ENCODE data around the gene HERC5.

HERC5 gene

GRCh38 chr4:88516746-88517145 is 59.8 kb downstream of the HERC5 start:
- no peak overlapping the region for H3K9ac ChIP-seq (ENCODE audit: low read depth in 1 of 2, low read length in 2 of 2)
- H3K9me3 ChIP-seq (ENCODE audit: control insufficient read depth in 2 of 2, low read length in 2 of 2): no peaks in the 10 kb centered on the region
- no peak overlapping the region for H3K4me3 ChIP-seq (ENCODE audit: low read length in 2 of 2)
- H3K27ac ChIP-seq (ENCODE audit: low read depth in 2 of 2, low read length in 2 of 2): no peak overlapping the region
- H3K27me3 ChIP-seq (ENCODE audit: control insufficient read depth in 2 of 2, insufficient read depth in 2 of 2, low read length in 2 of 2): no peaks in the 10 kb centered on the region
- H3K4me1 ChIP-seq (ENCODE audit: control insufficient read depth in 2 of 2, insufficient read depth in 2 of 2, low read length in 2 of 2): peaks cover 2 to 4% of the 10 kb centered on the region in 2 donors
- H3K36me3 ChIP-seq (ENCODE audit: control insufficient read depth in 2 of 2, insufficient read depth in 2 of 2, low read length in 2 of 2): peaks cover 6 to 12% of the 10 kb centered on the region in 2 donors

GRCh38 chr4:88517825-88518224 is 60.9 kb downstream of the HERC5 start:
- Histone ChIP-seq H3K27ac (ENCODE audit: low read depth in 2 of 2, low read length in 2 of 2) (no peak overlapping the region), H3K36me3 (ENCODE audit: control insufficient read depth in 2 of 2, insufficient read depth in 2 of 2, low read length in 2 of 2) (peaks cover 6 to 12% of the 10 kb centered on the region in 2 donors), H3K4me3 (ENCODE audit: low read length in 2 of 2) (no peak overlapping the region), H3K9me3 (ENCODE audit: control insufficient read depth in 2 of 2, low read length in 2 of 2) (no peaks in the 10 kb centered on the region), H3K27me3 (ENCODE audit: control insufficient read depth in 2 of 2, insufficient read depth in 2 of 2, low read length in 2 of 2) (no peaks in the 10 kb centered on the region), H3K4me1 (ENCODE audit: control insufficient read depth in 2 of 2, insufficient read depth in 2 of 2, low read length in 2 of 2) (peaks cover 6 to 14% of the 10 kb centered on the region in 2 donors), H3K9ac (ENCODE audit: low read depth in 1 of 2, low read length in 2 of 2) (no peak overlapping the region)

GRCh38 chr4:88518911-88519310 is 62.0 kb downstream of the HERC5 start:
- Histone ChIP-seq H3K9ac (ENCODE audit: low read depth in 1 of 2, low read length in 2 of 2) (no peak overlapping the region), H3K36me3 (ENCODE audit: control insufficient read depth in 2 of 2, insufficient read depth in 2 of 2, low read length in 2 of 2) (peaks cover 6 to 12% of the 10 kb centered on the region in 2 donors), H3K27ac (ENCODE audit: low read depth in 2 of 2, low read length in 2 of 2) (no peak overlapping the region)

GRCh38 chr4:88522702-88523324 is 65.9 kb downstream of the HERC5 start:
- peak overlapping the region; percentile 75 to 85 for H3K27ac ChIP-seq (ENCODE audit: low read depth in 2 of 2, low read length in 2 of 2)
- H3K4me3 ChIP-seq (ENCODE audit: low read length in 2 of 2): peak overlapping the region; percentile 84 to 85
- H3K27me3 ChIP-seq (ENCODE audit: control insufficient read depth in 2 of 2, insufficient read depth in 2 of 2, low read length in 2 of 2): no peaks in the 10 kb centered on the region
- peaks cover 6 to 12% of the 10 kb centered on the region in 2 donors for H3K36me3 ChIP-seq (ENCODE audit: control insufficient read depth in 2 of 2, insufficient read depth in 2 of 2, low read length in 2 of 2)
- peaks cover 4 to 16% of the 10 kb centered on the region in 2 donors for H3K4me1 ChIP-seq (ENCODE audit: control insufficient read depth in 2 of 2, insufficient read depth in 2 of 2, low read length in 2 of 2)
- H3K9ac ChIP-seq (ENCODE audit: low read depth in 1 of 2, low read length in 2 of 2): peak overlapping the region; percentile 84 to 85
- H3K9me3 ChIP-seq (ENCODE audit: control insufficient read depth in 2 of 2, low read length in 2 of 2): no peaks in the 10 kb centered on the region

More at GRCh38 chr4:88518911-88519310, 62.0 kb downstream of the HERC5 start:
- peaks cover 6 to 15% of the 10 kb centered on the region in 2 donors for H3K4me1 ChIP-seq (ENCODE audit: control insufficient read depth in 2 of 2, insufficient read depth in 2 of 2, low read length in 2 of 2)
- H3K4me3 ChIP-seq (ENCODE audit: low read length in 2 of 2): no peak overlapping the region
- no peaks in the 10 kb centered on the region for H3K9me3 ChIP-seq (ENCODE audit: control insufficient read depth in 2 of 2, low read length in 2 of 2)
- H3K27me3 ChIP-seq (ENCODE audit: control insufficient read depth in 2 of 2, insufficient read depth in 2 of 2, low read length in 2 of 2): no peaks in the 10 kb centered on the region

GRCh38 chr4:88523325-88524129 is 66.6 kb downstream of the HERC5 start, which contains the start of gene PYURF:
Gene PYURF, minus strand, starts transcription at chr4:88523776. Its CDS starts 76 bp downstream, at chr4:88523700.
- peak within 1 kb of the TSS; percentile 84 to 85 for H3K9ac ChIP-seq (ENCODE audit: low read depth in 1 of 2, low read length in 2 of 2)
- H3K4me3 ChIP-seq (ENCODE audit: low read length in 2 of 2): peak within 1 kb of the TSS; percentile 84 to 85
- no peaks in the 10 kb centered on the region for H3K27me3 ChIP-seq (ENCODE audit: control insufficient read depth in 2 of 2, insufficient read depth in 2 of 2, low read length in 2 of 2)
- no peaks in the 10 kb centered on the region for H3K9me3 ChIP-seq (ENCODE audit: control insufficient read depth in 2 of 2, low read length in 2 of 2)
- H3K36me3 ChIP-seq (ENCODE audit: control insufficient read depth in 2 of 2, insufficient read depth in 2 of 2, low read length in 2 of 2): peaks cover 6 to 12% of the 10 kb centered on the region in 2 donors
- H3K4me1 ChIP-seq (ENCODE audit: control insufficient read depth in 2 of 2, insufficient read depth in 2 of 2, low read length in 2 of 2): peaks cover 4 to 16% of the 10 kb centered on the region in 2 donors
- peak within 1 kb of the TSS; percentile 75 to 85 for H3K27ac ChIP-seq (ENCODE audit: low read depth in 2 of 2, low read length in 2 of 2)

GRCh38 chr4:88524171-88524570 is 67.3 kb downstream of the HERC5 start:
- Histone ChIP-seq H3K36me3 (ENCODE audit: control insufficient read depth in 2 of 2, insufficient read depth in 2 of 2, low read length in 2 of 2) (peaks cover 6 to 12% of the 10 kb centered on the region in 2 donors), H3K4me3 (ENCODE audit: low read length in 2 of 2) (peak overlapping the region; percentile 84 to 85), H3K27ac (ENCODE audit: low read depth in 2 of 2, low read length in 2 of 2) (peak overlapping the region; percentile 75 to 85), H3K9ac (ENCODE audit: low read depth in 1 of 2, low read length in 2 of 2) (peak overlapping the region; percentile 68 to 85), H3K27me3 (ENCODE audit: control insufficient read depth in 2 of 2, insufficient read depth in 2 of 2, low read length in 2 of 2) (no peaks in the 10 kb centered on the region), H3K9me3 (ENCODE audit: control insufficient read depth in 2 of 2, low read length in 2 of 2) (no peaks in the 10 kb centered on the region), H3K4me1 (ENCODE audit: control insufficient read depth in 2 of 2, insufficient read depth in 2 of 2, low read length in 2 of 2) (peaks cover 4 to 16% of the 10 kb centered on the region in 2 donors)

- Histone ChIP-seq H3K27me3 (ENCODE audit: control insufficient read depth in 2 of 2, insufficient read depth in 2 of 2, low read length in 2 of 2) (no peaks in the 10 kb centered on the region), H3K9ac (ENCODE audit: low read depth in 1 of 2, low read length in 2 of 2) (no peak overlapping the region), H3K27ac (ENCODE audit: low read depth in 2 of 2, low read length in 2 of 2) (no peak overlapping the region), H3K36me3 (ENCODE audit: control insufficient read depth in 2 of 2, insufficient read depth in 2 of 2, low read length in 2 of 2) (peaks cover 3 to 4% of the 10 kb centered on the region in 2 donors), H3K4me3 (ENCODE audit: low read length in 2 of 2) (no peak overlapping the region), H3K4me1 (ENCODE audit: control insufficient read depth in 2 of 2, insufficient read depth in 2 of 2, low read length in 2 of 2) (peaks cover 4 to 16% of the 10 kb centered on the region in 2 donors), H3K9me3 (ENCODE audit: control insufficient read depth in 2 of 2, low read length in 2 of 2) (no peaks in the 10 kb centered on the region)
Measured at GRCh38 chr4:88526221-88526815, 69.4 kb downstream of the HERC5 start.

GRCh38 chr4:88527787-88528186 is 70.9 kb downstream of the HERC5 start:
- Histone ChIP-seq H3K27me3 (ENCODE audit: control insufficient read depth in 2 of 2, insufficient read depth in 2 of 2, low read length in 2 of 2) (no peaks in the 10 kb centered on the region), H3K36me3 (ENCODE audit: control insufficient read depth in 2 of 2, insufficient read depth in 2 of 2, low read length in 2 of 2) (no peaks in the 10 kb centered on the region), H3K4me3 (ENCODE audit: low read length in 2 of 2) (no peak overlapping the region), H3K9ac (ENCODE audit: low read depth in 1 of 2, low read length in 2 of 2) (no peak overlapping the region), H3K27ac (ENCODE audit: low read depth in 2 of 2, low read length in 2 of 2) (no peak overlapping the region), H3K9me3 (ENCODE audit: control insufficient read depth in 2 of 2, low read length in 2 of 2) (no peaks in the 10 kb centered on the region), H3K4me1 (ENCODE audit: control insufficient read depth in 2 of 2, insufficient read depth in 2 of 2, low read length in 2 of 2) (peaks cover 0 to 7% of the 10 kb centered on the region in 2 donors)

GRCh38 chr4:88528861-88529260 is 71.9 kb downstream of the HERC5 start:
- Histone ChIP-seq H3K4me3 (ENCODE audit: low read length in 2 of 2) (no peak overlapping the region), H3K27me3 (ENCODE audit: control insufficient read depth in 2 of 2, insufficient read depth in 2 of 2, low read length in 2 of 2) (no peaks in the 10 kb centered on the region), H3K9ac (ENCODE audit: low read depth in 1 of 2, low read length in 2 of 2) (no peak overlapping the region), H3K9me3 (ENCODE audit: control insufficient read depth in 2 of 2, low read length in 2 of 2) (no peaks in the 10 kb centered on the region), H3K27ac (ENCODE audit: low read depth in 2 of 2, low read length in 2 of 2) (no peak overlapping the region), H3K36me3 (ENCODE audit: control insufficient read depth in 2 of 2, insufficient read depth in 2 of 2, low read length in 2 of 2) (no peaks in the 10 kb centered on the region), H3K4me1 (ENCODE audit: control insufficient read depth in 2 of 2, insufficient read depth in 2 of 2, low read length in 2 of 2) (peaks cover 0 to 6% of the 10 kb centered on the region in 2 donors)

- H3K27ac ChIP-seq (ENCODE audit: low read depth in 2 of 2, low read length in 2 of 2): no peak overlapping the region
- H3K9me3 ChIP-seq (ENCODE audit: control insufficient read depth in 2 of 2, low read length in 2 of 2): no peaks in the 10 kb centered on the region
- H3K4me1 ChIP-seq (ENCODE audit: control insufficient read depth in 2 of 2, insufficient read depth in 2 of 2, low read length in 2 of 2): no peaks in the 10 kb centered on the region
- H3K36me3 ChIP-seq (ENCODE audit: control insufficient read depth in 2 of 2, insufficient read depth in 2 of 2, low read length in 2 of 2): no peaks in the 10 kb centered on the region
- no peak overlapping the region for H3K4me3 ChIP-seq (ENCODE audit: low read length in 2 of 2)
- no peak overlapping the region for H3K9ac ChIP-seq (ENCODE audit: low read depth in 1 of 2, low read length in 2 of 2)
- H3K27me3 ChIP-seq (ENCODE audit: control insufficient read depth in 2 of 2, insufficient read depth in 2 of 2, low read length in 2 of 2): no peaks in the 10 kb centered on the region
Measured at GRCh38 chr4:88531549-88531948, 74.6 kb downstream of the HERC5 start.

All from mucosa of rectum (tissue), 2 donors.